ENCODE measurements around the gene FOXO1. TPM values are rescaled to one million over a fixed set of nuclear protein-coding genes. Genes with fewer than 3 reads are reported as not detected.
A peak's percentile ranks its signal among the peaks of the same experiment; 100 is the strongest.

Gene FOXO1
- total RNA-seq, 6 experiments from 2014 or later: 12.3 to 27.7 (median 14.6) TPM

- intact Hi-C loops (cut with DNase I): no loop called here
- Histone ChIP-seq H3K36me3 (no peaks in the 10 kb centered on the region), H3K4me1 (peaks cover 0 to 59% (median 18%) of the 10 kb centered on the region in 4 donors), H3K4me3 (no peak overlapping the region), H3K27ac (no peak overlapping the region), H3K9me3 (no peaks in the 10 kb centered on the region), H3K27me3 (no peaks in the 10 kb centered on the region)
- 35% methylated on average over 1 of the region's 1 CpG for WGBS (ENCODE audit: insufficient coverage, low coverage, low lambda C conversion rate, missing lambda C conversion rate)
- TF ChIP-seq CTCF (IDR thresholded peaks at IDR 0.05): no peak
- no peak for TF ChIP-seq POLR2A (IDR thresholded peaks at IDR 0.05)
- DNase-seq: no peak
- ATAC-seq: no peak
Measured at GRCh38 chr13:40624986-40625385, 41.5 kb downstream of the FOXO1 start.

- intact Hi-C loops (cut with DNase I): no loop called here
- no peak for DNase-seq
- no CpG with 5 or more reads among the region's 1 CpG for WGBS (ENCODE audit: insufficient coverage, low coverage, low lambda C conversion rate, missing lambda C conversion rate)
- H3K36me3 ChIP-seq: no peaks in the 10 kb centered on the region
- peaks cover 0 to 55% (median 19%) of the 10 kb centered on the region in 4 donors for H3K4me1 ChIP-seq
- no peak overlapping the region for H3K27ac ChIP-seq
- no peak overlapping the region for H3K4me3 ChIP-seq
- no peak for TF ChIP-seq CTCF (IDR thresholded peaks at IDR 0.05)
- TF ChIP-seq POLR2A (IDR thresholded peaks at IDR 0.05): no peak
- ATAC-seq: peak in 1 of 4 donors; percentile 10
- H3K27me3 ChIP-seq: no peaks in the 10 kb centered on the region
- H3K9me3 ChIP-seq: no peaks in the 10 kb centered on the region
Measured at GRCh38 chr13:40624383-40624782, 42.1 kb downstream of the FOXO1 start.

GRCh38 chr13:40622761-40623160 is 43.7 kb downstream of the FOXO1 start:
- no peaks in the 10 kb centered on the region for H3K9me3 ChIP-seq
- intact Hi-C loops (cut with DNase I): no loop called here
- ATAC-seq (no peak), DNase-seq (no peak)
- TF ChIP-seq POLR2A (IDR thresholded peaks at IDR 0.05) (no peak), CTCF (IDR thresholded peaks at IDR 0.05) (no peak)
- 81% methylated on average over 1 of the region's 1 CpG for WGBS (ENCODE audit: insufficient coverage, low coverage, low lambda C conversion rate, missing lambda C conversion rate)
- no peak overlapping the region for H3K27ac ChIP-seq
- no peaks in the 10 kb centered on the region for H3K27me3 ChIP-seq
- H3K4me1 ChIP-seq: peaks cover 0 to 63% (median 23%) of the 10 kb centered on the region in 4 donors
- H3K36me3 ChIP-seq: no peaks in the 10 kb centered on the region
- no peak overlapping the region for H3K4me3 ChIP-seq

- peaks cover 0 to 63% (median 23%) of the 10 kb centered on the region in 4 donors for H3K4me1 ChIP-seq
- WGBS (ENCODE audit: insufficient coverage, low coverage, low lambda C conversion rate, missing lambda C conversion rate): 85% methylated on average over 1 of the region's 1 CpG
- DNase-seq (no peak), ATAC-seq (no peak)
- H3K36me3 ChIP-seq: no peaks in the 10 kb centered on the region
- H3K27me3 ChIP-seq: no peaks in the 10 kb centered on the region
- H3K27ac ChIP-seq: no peak overlapping the region
- TF ChIP-seq POLR2A (IDR thresholded peaks at IDR 0.05) (no peak), CTCF (IDR thresholded peaks at IDR 0.05) (no peak)
- intact Hi-C loops (cut with DNase I): no loop called here
- H3K4me3 ChIP-seq: no peak overlapping the region
- no peaks in the 10 kb centered on the region for H3K9me3 ChIP-seq
Measured at GRCh38 chr13:40622246-40622645, 44.2 kb downstream of the FOXO1 start.

GRCh38 chr13:40619479-40619814 is 47.0 kb downstream of the FOXO1 start:
- ATAC-seq (peak; percentile 70 to 76 (median 76)), DNase-seq (no peak)
- peak overlapping the region in 1 of 3 donors; percentile 12 for H3K4me3 ChIP-seq
- TF ChIP-seq CTCF (IDR thresholded peaks at IDR 0.05) (no peak), POLR2A (IDR thresholded peaks at IDR 0.05) (no peak)
- H3K27ac ChIP-seq: peak overlapping the region; percentile 15 to 69 (median 36)
- intact Hi-C loops (cut with DNase I): no loop called here
- peaks cover 0 to 54% (median 22%) of the 10 kb centered on the region in 4 donors for H3K4me1 ChIP-seq
- 27% methylated on average over 3 of the region's 3 CpGs for WGBS (ENCODE audit: insufficient coverage, low coverage, low lambda C conversion rate, missing lambda C conversion rate)
- H3K36me3 ChIP-seq: no peaks in the 10 kb centered on the region
- no peaks in the 10 kb centered on the region for H3K27me3 ChIP-seq
- H3K9me3 ChIP-seq: no peaks in the 10 kb centered on the region
